K562 (cell line): Measurements from ENCODE around the gene HDAC7. TPM values are rescaled to one million over a fixed set of nuclear protein-coding genes. Genes with fewer than 3 reads are reported as not detected.
A peak's percentile ranks its signal among the peaks of the same experiment; 100 is the strongest.

Source experiments
- ATAC-seq: fragments of 200-7000 bp; cut with Tn5 transposase; 3 replicates; pipeline ENCODE4 v1.9.1; 2020; ENCODE audit warnings: moderate library complexity
- BruUV-seq: library from RNA; stranded (reverse); fragments of 400-500 nt; replicated peaks from 2 replicates; lab custom pipeline; 2021; lab: Mats Ljungman, UMichigan
- CTCF ChIA-PET: fragments of 300-600 bp; formaldehyde crosslinking; extraction: SDS; loops from one replicate; lab custom pipeline; 2021; ENCODE audit warnings: low intra/inter-chr PET ratio; lab: Yijun Ruan, JAX
- POLR2A ChIA-PET: fragments of 300-600, 350-650 bp; sonication (Branson Sonifier 250); formaldehyde crosslinking; extraction: SDS; loops from one replicate; lab custom pipeline; 2021; ENCODE audit warnings: antibody characterized with exemption, inconsistent platforms; lab: Yijun Ruan, JAX
- DNase-seq, 4 experiments: peaks; one replicate each; pipeline versions ENCODE4 v3.0.0 to v3.0.0-alpha.2; 2011 to 2018; ENCODE audit warnings: low spot score in 3 of 4, mixed read lengths in 3 of 4; ENCODE audit errors: extremely low read depth in 1 of 4
- FAIRE-seq: peaks from 2 replicates; lab custom pipeline; 2011; peaks lifted over from hg19 to GRCh38; lab: Jason Lieb, UNC
- H2AFZ ChIP-seq: 2 replicates; pipeline ENCODE4 v1.6.0; 2011; ENCODE audit warnings: low read depth, low read length, control low read depth, inconsistent platforms
- H3K27ac ChIP-seq: fragments of 200-600 bp; 3 replicates; pipeline ENCODE4 v1.8.0; 2011; ENCODE audit warnings: low read depth, mild to moderate bottlenecking, control low read depth, inconsistent platforms, low read length, moderate library complexity, mixed read lengths; ENCODE audit errors: extremely low read depth
- H3K27me3 ChIP-seq, 2 experiments: fragments of 300-600 bp in 1 of 2; 2 replicates in 1 of 2; 3 replicates in 1 of 2; pipeline versions ENCODE4 v1.6.0 to v1.8.0; 2011; ENCODE audit warnings: inconsistent platforms in 2 of 2, low read length in 2 of 2, mild to moderate bottlenecking in 1 of 2, mixed read lengths in 1 of 2, moderate library complexity in 1 of 2; ENCODE audit not compliant: control insufficient read depth in 2 of 2, insufficient read depth in 2 of 2
- H3K36me3 ChIP-seq: fragments of 300-600 bp; 3 replicates; pipeline ENCODE4 v1.8.0; 2011; ENCODE audit warnings: mild to moderate bottlenecking, low read length, inconsistent platforms; ENCODE audit not compliant: control insufficient read depth, insufficient read depth
- H3K4me1 ChIP-seq, 2 experiments: fragments of 200-600 bp in 1 of 2; replicated peaks in 1 of 2; 2 replicates in 1 of 2; 3 replicates in 1 of 2; pipeline versions ENCODE4 v1.5.1 to v1.8.0; 2011; ENCODE audit warnings: inconsistent platforms in 2 of 2, low read length in 2 of 2, mild to moderate bottlenecking in 1 of 2, mixed read lengths in 1 of 2, moderate library complexity in 1 of 2; ENCODE audit not compliant: control insufficient read depth in 2 of 2, insufficient read depth in 2 of 2
- H3K4me2 ChIP-seq: 2 replicates; pipeline ENCODE4 v1.6.1; 2011; ENCODE audit warnings: low read length, control low read depth, inconsistent platforms, mixed read lengths; ENCODE audit not compliant: insufficient read depth
- H3K4me3 ChIP-seq: fragments of 200-600 bp; sonication (generic), shearing (Covaris generic); 2 replicates; pipeline ENCODE4 v1.5.1; 2016; ENCODE audit warnings: control low read depth, inconsistent platforms
- H3K79me2 ChIP-seq: fragments of 200-600 bp; 3 replicates; pipeline ENCODE4 v1.8.0; 2011; ENCODE audit warnings: low read length, inconsistent platforms; ENCODE audit not compliant: control insufficient read depth, insufficient read depth
- H3K9ac ChIP-seq, 2 experiments: 2 replicates each; pipeline versions ENCODE4 v1.6.0 to v1.6.1; 2011; ENCODE audit warnings: low read depth in 2 of 2, low read length in 2 of 2, control low read depth in 1 of 2, inconsistent platforms in 1 of 2, mild to moderate bottlenecking in 1 of 2, mixed read lengths in 1 of 2; ENCODE audit not compliant: insufficient read depth in 1 of 2
- H3K9me1 ChIP-seq: one replicate; pipeline ENCODE4 v1.6.0; 2011; ENCODE audit warnings: inconsistent platforms, mild to moderate bottlenecking, low read length, moderate library complexity; ENCODE audit not compliant: control insufficient read depth, insufficient read depth
- H3K9me3 ChIP-seq: replicated peaks from 2 replicates; pipeline ENCODE4 v1.5.1; 2011; ENCODE audit warnings: low read depth, low read length, inconsistent platforms; ENCODE audit not compliant: control insufficient read depth, insufficient read depth
- H4K20me1 ChIP-seq: replicated peaks from 2 replicates; pipeline ENCODE4 v1.6.1; 2011; ENCODE audit warnings: low read length, inconsistent platforms, mixed read lengths; ENCODE audit not compliant: control insufficient read depth, insufficient read depth
- EP300 ChIP-seq: IDR thresholded peaks from 2 replicates; pipeline ENCODE4 v1.6.1; 2012; ENCODE audit warnings: low read length, improper control_type of control experiment
- ETV6 ChIP-seq, 3 experiments: fragments of 150-350 bp in 1 of 3; sonication (generic) in 1 of 3; formaldehyde crosslinking in 1 of 3; IDR thresholded peaks; 2 replicates each; pipeline versions ENCODE4 v1.6.1 to v1.8.0; 2014 to 2022; ENCODE audit warnings: borderline replicate concordance in 2 of 3, low read depth in 2 of 3, antibody characterized with exemption in 1 of 3, low read length in 1 of 3, mild to moderate bottlenecking in 1 of 3, missing genetic modification reagents in 1 of 3
- L3MBTL2 ChIP-seq: fragments of 450-650 bp; IDR thresholded peaks from 2 replicates; pipeline ENCODE4 v1.6.1; 2016; ENCODE audit warnings: mild to moderate bottlenecking, moderate library complexity
- ZBTB8A ChIP-seq: fragments of 450-650 bp; IDR thresholded peaks from 2 replicates; pipeline ENCODE4 v1.6.1; 2018; ENCODE audit warnings: mild to moderate bottlenecking, moderate library complexity; ENCODE audit not compliant: partially characterized antibody
- ZNF140 ChIP-seq: fragments of 250-450 bp; sonication (Bioruptor Pico); IDR thresholded peaks from 2 replicates; pipeline ENCODE4 v1.8.0; 2021; ENCODE audit warnings: moderate library complexity, mild to moderate bottlenecking, inconsistent platforms
- WGBS: fragments of 100-300 bp; shearing (Covaris generic); methylation state at CpG from one replicate; pipeline ENCODE4 v1.1.6; 2016; ENCODE audit warnings: low coverage, mixed read lengths; ENCODE audit not compliant: insufficient coverage; ENCODE audit errors: missing lambda C conversion rate; 5-methylcytosine and 5-hydroxymethylcytosine counted together
- in situ Hi-C: fragments of 300-500 bp; cut with MboI; formaldehyde crosslinking; loops from 4 replicates; pipeline ENCODE4 v1.15.0; 2018; ENCODE audit warnings: inconsistent platforms, mixed read lengths
- intact Hi-C: fragments of 100-400 bp; cut with micrococcal nuclease; formaldehyde crosslinking; loops from 2 replicates; pipeline ENCODE4 v1.14.2; 2022
- polyA plus RNA-seq, 8 experiments: library from polyadenylated mRNA; depleted of rRNA in 4 of 8; stranded (reverse) in 5 of 8; unstranded in 3 of 8; fragments of >200 nt; fragmentation: Nextera tagmentation in 2 of 8; fragmentation: Illumina TruSeq in 1 of 8; extraction: Ambion mirVana in 2 of 8; extraction: Trizol in 1 of 8; gene quantifications; 2 replicates each; pipeline versions ENCODE4 v1.2.1 to v1.2.3, GENCODE V29; 2011 to 2014; ENCODE audit warnings: inconsistent platforms in 1 of 8, missing spikeins in 1 of 8
- total RNA-seq, 7 experiments: library from RNA; depleted of rRNA in 6 of 7; stranded (reverse); fragments of >200 nt in 6 of 7; fragmentation: Illumina TruSeq in 2 of 7; extraction: Trizol in 2 of 7; gene quantifications; 2 replicates each; pipeline versions ENCODE4 v1.2.1 to v1.2.3, GENCODE V29; 2011 to 2021; ENCODE audit warnings: low replicate concordance in 1 of 7
- TF ChIP-seq, protein P1 (sequence below): IDR thresholded peaks from 2 replicates; pipeline ENCODE4 v1.6.1; 2011; ENCODE audit warnings: borderline replicate concordance, low read depth, mild to moderate bottlenecking, moderate library complexity, low read length; ENCODE audit not compliant: insufficient read depth, poor library complexity, severe bottlenecking
- TF ChIP-seq, protein P2 (sequence below), 3 experiments: IDR thresholded peaks in 2 of 3; conservative IDR thresholded peaks in 1 of 3; 2 replicates each; pipeline ENCODE4 v1.5.1; 2011 to 2012; ENCODE audit warnings: low read length in 3 of 3, mild to moderate bottlenecking in 3 of 3, control low read depth in 2 of 3, improper control_type of control experiment in 1 of 3, inconsistent platforms in 1 of 3, low read depth in 1 of 3, mixed read lengths in 1 of 3, moderate library complexity in 1 of 3; ENCODE audit not compliant: insufficient read depth in 2 of 3
- TF ChIP-seq, protein P3 (sequence below): fragments of 450-650 bp; formaldehyde crosslinking; conservative IDR thresholded peaks from 2 replicates; pipeline ENCODE4 v1.4.0; 2022; ENCODE audit warnings: mild to moderate bottlenecking, missing genetic modification characterization
- TF ChIP-seq, protein P4 (sequence below): fragments of 150-350 bp; IDR thresholded peaks from 2 replicates; pipeline ENCODE4 v1.6.1; 2014; ENCODE audit warnings: low read depth, mild to moderate bottlenecking, low read length, borderline replicate concordance

Gene HDAC7
- total and polyA plus RNA-seq, 9 of the 15 experiments (the other 6 are each of a cell fraction or from before 2014, with no cell fraction given): 2.5 to 129 (median 31.1) TPM

DNA sequence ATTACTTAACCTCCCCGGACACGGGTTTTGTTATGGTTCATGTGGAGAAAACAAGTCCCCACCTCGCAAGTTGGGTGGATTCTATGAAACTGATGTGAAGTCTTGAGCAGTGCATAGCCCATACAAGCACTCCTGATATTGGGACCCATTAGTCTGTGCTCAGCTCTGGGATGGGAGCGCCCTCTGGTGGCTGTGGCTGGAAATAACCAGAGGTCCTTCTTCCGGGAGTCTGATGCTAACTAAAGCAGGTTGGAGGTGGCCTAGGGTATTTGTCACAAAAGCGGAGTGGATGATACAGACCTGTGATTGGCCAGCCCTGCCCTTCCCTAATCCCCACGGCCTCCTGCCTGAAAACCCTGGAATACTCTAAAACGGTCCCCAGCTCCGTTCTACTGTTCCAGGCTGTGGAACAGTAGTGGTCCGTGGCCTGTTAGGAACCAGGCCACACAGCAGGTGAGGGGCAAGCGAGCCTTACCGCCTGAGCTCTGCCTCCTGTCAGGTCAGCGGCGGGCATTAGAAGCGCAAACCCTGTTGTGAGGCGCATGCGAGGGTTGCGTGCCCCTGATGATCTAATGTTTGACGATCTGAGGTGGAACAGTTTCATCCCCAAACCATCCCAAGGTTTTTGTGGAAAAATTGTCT is 40.3 kb downstream of the HDAC7 start:
- Histone ChIP-seq H3K4me2 (no peak overlapping the region; the same call in 1 of the 2 replicates), H3K9me3 (no peaks in the 10 kb centered on the region), H3K9ac (no peak overlapping the region; a peak in 1 of 4 replicates), H3K4me1 (peaks cover 47 to 78% of the 10 kb centered on the region in 2 experiments), H3K27ac (no peak overlapping the region), H4K20me1 (peaks cover 17% of the 10 kb centered on the region; the same call in 1 of the 2 replicates), H3K4me3 (no peak overlapping the region), H3K79me2 (peaks cover 58% of the 10 kb centered on the region), H3K36me3 (peaks cover 59% of the 10 kb centered on the region; the same call in 2 of the 3 replicates), H3K27me3 (no peaks in the 10 kb centered on the region), H3K9me1 (peaks cover 5% of the 10 kb centered on the region), H2AFZ (no peak overlapping the region)
- POLR2A ChIA-PET: interaction anchor here (0.6 to 5.4 kb wide), 6 partner anchors 8 to 79 kb away, joined by 3 to 38 read pairs (median 4); partner anchors contain the start of gene RAPGEF3
- CTCF ChIA-PET: interaction anchor here (0.7 to 4.5 kb wide), 5 partner anchors 12 to 64 kb away, joined by 3 to 42 read pairs (median 6); partner anchors contain the start of gene RAPGEF3
- peak; percentile 75 for ATAC-seq
- peak; percentile 97 for FAIRE-seq
- no TSS peak for BruUV-seq
- intact Hi-C loops: loop anchor here (1.0 kb wide), 3 partner anchors 37 to 64 kb away; no protein-coding TSS in a partner anchor
- in situ Hi-C loops: loop anchor here (10.0 kb wide), 1 partner anchor 65 kb away; no protein-coding TSS in a partner anchor
- WGBS: 43% methylated on average over 19 of the region's 19 CpGs
- peak; percentile 71 to 92 (median 76) for DNase-seq
- no peak for TF ChIP-seq L3MBTL2
- TF ChIP-seq, protein P1, sequence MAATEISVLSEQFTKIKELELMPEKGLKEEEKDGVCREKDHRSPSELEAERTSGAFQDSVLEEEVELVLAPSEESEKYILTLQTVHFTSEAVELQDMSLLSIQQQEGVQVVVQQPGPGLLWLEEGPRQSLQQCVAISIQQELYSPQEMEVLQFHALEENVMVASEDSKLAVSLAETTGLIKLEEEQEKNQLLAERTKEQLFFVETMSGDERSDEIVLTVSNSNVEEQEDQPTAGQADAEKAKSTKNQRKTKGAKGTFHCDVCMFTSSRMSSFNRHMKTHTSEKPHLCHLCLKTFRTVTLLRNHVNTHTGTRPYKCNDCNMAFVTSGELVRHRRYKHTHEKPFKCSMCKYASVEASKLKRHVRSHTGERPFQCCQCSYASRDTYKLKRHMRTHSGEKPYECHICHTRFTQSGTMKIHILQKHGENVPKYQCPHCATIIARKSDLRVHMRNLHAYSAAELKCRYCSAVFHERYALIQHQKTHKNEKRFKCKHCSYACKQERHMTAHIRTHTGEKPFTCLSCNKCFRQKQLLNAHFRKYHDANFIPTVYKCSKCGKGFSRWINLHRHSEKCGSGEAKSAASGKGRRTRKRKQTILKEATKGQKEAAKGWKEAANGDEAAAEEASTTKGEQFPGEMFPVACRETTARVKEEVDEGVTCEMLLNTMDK: peak; percentile 85
- TF ChIP-seq, protein P2, sequence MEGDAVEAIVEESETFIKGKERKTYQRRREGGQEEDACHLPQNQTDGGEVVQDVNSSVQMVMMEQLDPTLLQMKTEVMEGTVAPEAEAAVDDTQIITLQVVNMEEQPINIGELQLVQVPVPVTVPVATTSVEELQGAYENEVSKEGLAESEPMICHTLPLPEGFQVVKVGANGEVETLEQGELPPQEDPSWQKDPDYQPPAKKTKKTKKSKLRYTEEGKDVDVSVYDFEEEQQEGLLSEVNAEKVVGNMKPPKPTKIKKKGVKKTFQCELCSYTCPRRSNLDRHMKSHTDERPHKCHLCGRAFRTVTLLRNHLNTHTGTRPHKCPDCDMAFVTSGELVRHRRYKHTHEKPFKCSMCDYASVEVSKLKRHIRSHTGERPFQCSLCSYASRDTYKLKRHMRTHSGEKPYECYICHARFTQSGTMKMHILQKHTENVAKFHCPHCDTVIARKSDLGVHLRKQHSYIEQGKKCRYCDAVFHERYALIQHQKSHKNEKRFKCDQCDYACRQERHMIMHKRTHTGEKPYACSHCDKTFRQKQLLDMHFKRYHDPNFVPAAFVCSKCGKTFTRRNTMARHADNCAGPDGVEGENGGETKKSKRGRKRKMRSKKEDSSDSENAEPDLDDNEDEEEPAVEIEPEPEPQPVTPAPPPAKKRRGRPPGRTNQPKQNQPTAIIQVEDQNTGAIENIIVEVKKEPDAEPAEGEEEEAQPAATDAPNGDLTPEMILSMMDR (IDR thresholded peaks at IDR 0.05 in 2 of 3, conservative IDR thresholded peaks at IDR 0.05 in 1 of 3; ENCODE audit: insufficient read depth in 2 of 3, low read depth in 1 of 3, low read length in 3 of 3): peak; percentile 90 to 97 (median 95)
- TF ChIP-seq ZNF140: no peak
- TF ChIP-seq, protein P3, sequence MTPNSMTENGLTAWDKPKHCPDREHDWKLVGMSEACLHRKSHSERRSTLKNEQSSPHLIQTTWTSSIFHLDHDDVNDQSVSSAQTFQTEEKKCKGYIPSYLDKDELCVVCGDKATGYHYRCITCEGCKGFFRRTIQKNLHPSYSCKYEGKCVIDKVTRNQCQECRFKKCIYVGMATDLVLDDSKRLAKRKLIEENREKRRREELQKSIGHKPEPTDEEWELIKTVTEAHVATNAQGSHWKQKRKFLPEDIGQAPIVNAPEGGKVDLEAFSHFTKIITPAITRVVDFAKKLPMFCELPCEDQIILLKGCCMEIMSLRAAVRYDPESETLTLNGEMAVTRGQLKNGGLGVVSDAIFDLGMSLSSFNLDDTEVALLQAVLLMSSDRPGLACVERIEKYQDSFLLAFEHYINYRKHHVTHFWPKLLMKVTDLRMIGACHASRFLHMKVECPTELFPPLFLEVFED (CRISPR knock-in tag): 0 out of 2 replicates have a peak, but pooled peaks have one; percentile 29
- TF ChIP-seq ZBTB8A: no peak
- TF ChIP-seq, protein P4, sequence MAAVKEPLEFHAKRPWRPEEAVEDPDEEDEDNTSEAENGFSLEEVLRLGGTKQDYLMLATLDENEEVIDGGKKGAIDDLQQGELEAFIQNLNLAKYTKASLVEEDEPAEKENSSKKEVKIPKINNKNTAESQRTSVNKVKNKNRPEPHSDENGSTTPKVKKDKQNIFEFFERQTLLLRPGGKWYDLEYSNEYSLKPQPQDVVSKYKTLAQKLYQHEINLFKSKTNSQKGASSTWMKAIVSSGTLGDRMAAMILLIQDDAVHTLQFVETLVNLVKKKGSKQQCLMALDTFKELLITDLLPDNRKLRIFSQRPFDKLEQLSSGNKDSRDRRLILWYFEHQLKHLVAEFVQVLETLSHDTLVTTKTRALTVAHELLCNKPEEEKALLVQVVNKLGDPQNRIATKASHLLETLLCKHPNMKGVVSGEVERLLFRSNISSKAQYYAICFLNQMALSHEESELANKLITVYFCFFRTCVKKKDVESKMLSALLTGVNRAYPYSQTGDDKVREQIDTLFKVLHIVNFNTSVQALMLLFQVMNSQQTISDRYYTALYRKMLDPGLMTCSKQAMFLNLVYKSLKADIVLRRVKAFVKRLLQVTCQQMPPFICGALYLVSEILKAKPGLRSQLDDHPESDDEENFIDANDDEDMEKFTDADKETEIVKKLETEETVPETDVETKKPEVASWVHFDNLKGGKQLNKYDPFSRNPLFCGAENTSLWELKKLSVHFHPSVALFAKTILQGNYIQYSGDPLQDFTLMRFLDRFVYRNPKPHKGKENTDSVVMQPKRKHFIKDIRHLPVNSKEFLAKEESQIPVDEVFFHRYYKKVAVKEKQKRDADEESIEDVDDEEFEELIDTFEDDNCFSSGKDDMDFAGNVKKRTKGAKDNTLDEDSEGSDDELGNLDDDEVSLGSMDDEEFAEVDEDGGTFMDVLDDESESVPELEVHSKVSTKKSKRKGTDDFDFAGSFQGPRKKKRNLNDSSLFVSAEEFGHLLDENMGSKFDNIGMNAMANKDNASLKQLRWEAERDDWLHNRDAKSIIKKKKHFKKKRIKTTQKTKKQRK: no peak
- TF ChIP-seq EP300: peak; percentile 13; the same call in 1 of the 2 replicates
- TF ChIP-seq ETV6 (IDR thresholded peaks at IDR 0.05; ENCODE audit: borderline replicate concordance in 1 of 2, low read depth in 2 of 2, low read length in 1 of 2): no peak
- no peak for TF ChIP-seq ETV6 (CRISPR knock-in tag; IDR thresholded peaks at IDR 0.05; ENCODE audit: borderline replicate concordance)
